Suppressor macrophage (primary cell): ENCODE measurements around the gene ZSWIM5.
"Not testable (repeated sequence)": the region's sequence is repeated elsewhere in the genome, so short reads cannot be mapped to it uniquely, and the experiment has no call there.

Experiments used
- DNase-seq, 4 experiments: peaks; one replicate each; pipeline ENCODE4 v3.0.0-alpha.2; 2020 to 2022

Gene ZSWIM5

GRCh38 chr1:45200906-45201500, 5.4 kb downstream of the ZSWIM5 start:
- DNase-seq = no peak

GRCh38 chr1:45200435-45200834, 6.0 kb downstream of the ZSWIM5 start:
- DNase-seq = no peak

- DNase-seq = no peak
These were observed 8.2 kb downstream of the ZSWIM5 start for GRCh38 chr1:45198185-45198584.

- no peak for DNase-seq
These were observed 9.5 kb downstream of the ZSWIM5 start for GRCh38 chr1:45196863-45197262.

GRCh38 chr1:45191418-45191783, 15.0 kb downstream of the ZSWIM5 start:
- no peak for DNase-seq

GRCh38 chr1:45187725-45188124, 18.7 kb downstream of the ZSWIM5 start:
- DNase-seq = no peak

GRCh38 chr1:45179918-45180519, 26.4 kb downstream of the ZSWIM5 start:
- DNase-seq = not testable (repeated sequence)

GRCh38 chr1:45177452-45177851, 29.0 kb downstream of the ZSWIM5 start:
- DNase-seq = no peak

- no peak for DNase-seq
These were observed 33.6 kb downstream of the ZSWIM5 start for GRCh38 chr1:45172764-45173163.

GRCh38 chr1:45172005-45172404, 34.4 kb downstream of the ZSWIM5 start:
- peak; percentile 13 to 59 (median 30) for DNase-seq

GRCh38 chr1:45171575-45171974, 34.8 kb downstream of the ZSWIM5 start:
- DNase-seq = no peak

- DNase-seq = no peak
These were observed 36.2 kb downstream of the ZSWIM5 start for GRCh38 chr1:45170151-45170742.

GRCh38 chr1:45167947-45168346, 38.5 kb downstream of the ZSWIM5 start:
- not testable (repeated sequence) for DNase-seq

- DNase-seq = not testable (repeated sequence)
These were observed 42.1 kb downstream of the ZSWIM5 start for GRCh38 chr1:45164307-45164706.

- not testable (repeated sequence) for DNase-seq
These were observed 43.3 kb downstream of the ZSWIM5 start for GRCh38 chr1:45163111-45163510.

- DNase-seq = not testable (repeated sequence)
These were observed 44.1 kb downstream of the ZSWIM5 start for GRCh38 chr1:45162041-45163035.

- DNase-seq = no peak
These were observed 50.4 kb downstream of the ZSWIM5 start for GRCh38 chr1:45155957-45156356.

GRCh38 chr1:45155423-45155822, 51.0 kb downstream of the ZSWIM5 start:
- no peak for DNase-seq

GRCh38 chr1:45152126-45152525, 54.3 kb downstream of the ZSWIM5 start:
- no peak for DNase-seq

GRCh38 chr1:45148209-45148825, 58.1 kb downstream of the ZSWIM5 start:
- DNase-seq = peak in 2 of 4 experiments; percentile 11 to 23

- DNase-seq = no peak
These were observed 59.6 kb downstream of the ZSWIM5 start for GRCh38 chr1:45146833-45147232.

- no peak for DNase-seq
These were observed 65.0 kb downstream of the ZSWIM5 start for GRCh38 chr1:45141247-45142003.
